EL (cell line): ENCODE results near the gene CFAP221.
A peak's percentile ranks its signal among the peaks of the same experiment; 100 is the strongest.

ENCODE experiments used
- DNase-seq: peaks from one replicate; pipeline ENCODE4 v3.0.0-alpha.2; 2016

CFAP221 gene

DNA sequence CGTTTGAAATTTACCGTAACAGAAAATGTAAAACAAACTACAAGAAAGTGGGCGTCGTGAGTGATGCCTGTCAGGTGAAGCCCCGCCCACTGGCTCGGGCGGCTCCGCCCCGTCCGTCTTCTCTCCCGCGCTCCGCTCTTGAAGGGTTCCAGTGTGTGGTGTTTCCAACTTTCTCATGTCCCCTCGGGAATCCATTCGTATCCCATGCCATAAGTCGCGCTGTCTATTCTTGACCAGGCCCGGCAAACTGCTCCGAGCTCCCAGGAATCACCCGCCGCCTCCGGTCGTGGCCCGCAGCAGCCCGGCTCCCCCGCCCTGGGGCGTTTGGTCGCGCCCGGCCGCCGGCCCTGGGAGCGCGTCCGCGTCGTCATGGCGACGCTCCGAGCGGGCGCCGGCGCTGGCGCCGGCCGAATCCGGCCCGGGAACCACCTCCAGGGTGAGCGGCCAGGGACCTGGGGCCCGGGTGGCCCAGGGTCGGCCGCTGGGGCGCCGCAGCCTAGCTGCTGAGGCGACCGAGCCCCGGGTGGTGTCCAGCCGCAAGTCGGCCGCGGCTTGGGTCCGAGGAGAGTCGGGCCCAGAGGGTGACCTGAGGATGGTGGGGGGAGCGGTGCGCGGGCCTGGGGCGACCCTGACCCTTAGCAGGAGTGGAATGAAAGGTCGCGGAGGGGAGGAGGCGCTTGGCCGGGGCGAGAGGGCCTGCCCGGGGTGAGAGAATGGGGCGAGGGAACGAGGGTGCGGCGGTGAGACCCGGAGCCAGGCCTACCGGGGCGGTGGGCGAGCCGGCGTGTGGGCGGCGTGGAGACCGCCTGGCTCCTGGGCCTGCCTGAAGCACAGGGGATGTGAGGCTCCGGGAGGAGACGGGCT, at the start of gene CFAP221:
Gene CFAP221, plus strand, starts transcription at position 375 of the 864 bp plus-strand sequence. CDS start 1,683 bp downstream, outside the sequence.
- DNase-seq, result peak; percentile 55

DNA sequence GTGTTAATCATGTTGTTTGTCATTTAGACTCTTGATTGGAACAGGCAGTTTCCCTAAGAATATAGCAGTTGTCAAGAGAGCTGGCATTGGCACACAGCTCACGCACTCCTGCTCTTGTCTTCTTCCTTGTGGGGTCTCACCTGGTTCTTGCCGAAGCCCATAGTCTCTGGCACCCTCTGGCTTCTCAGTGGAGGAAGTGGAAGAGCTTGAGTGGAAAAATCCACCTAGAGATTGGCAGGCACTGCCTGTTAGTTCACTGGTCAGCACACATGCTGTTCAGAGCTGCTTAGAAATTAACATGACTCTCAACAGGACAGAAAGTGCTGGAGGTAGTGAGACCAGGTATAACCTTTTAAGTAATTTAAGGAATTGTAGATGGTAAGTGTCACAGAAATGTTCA, 48.3 kb upstream of the CFAP221 start:
- DNase-seq, result no peak

DNA sequence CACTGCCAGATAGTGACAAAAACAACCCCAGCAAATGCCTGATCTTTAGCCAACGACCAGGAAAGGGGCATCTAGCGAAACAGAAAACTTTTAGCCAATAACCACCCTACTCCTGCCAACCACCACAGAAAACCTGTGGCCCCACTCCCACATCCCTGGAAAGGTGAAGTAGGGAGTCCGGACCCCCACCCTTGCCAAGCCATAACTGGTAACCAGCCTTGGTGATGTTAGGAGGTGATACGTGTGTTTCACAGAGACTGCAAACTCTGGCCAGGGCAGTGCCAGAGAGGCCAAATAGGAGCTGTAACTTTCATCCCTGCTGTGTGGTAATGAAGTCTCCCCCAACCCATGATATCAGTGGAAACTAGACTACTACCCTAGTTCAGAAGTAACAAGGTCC, 47.6 kb upstream of the CFAP221 start:
- no peak for DNase-seq

DNA sequence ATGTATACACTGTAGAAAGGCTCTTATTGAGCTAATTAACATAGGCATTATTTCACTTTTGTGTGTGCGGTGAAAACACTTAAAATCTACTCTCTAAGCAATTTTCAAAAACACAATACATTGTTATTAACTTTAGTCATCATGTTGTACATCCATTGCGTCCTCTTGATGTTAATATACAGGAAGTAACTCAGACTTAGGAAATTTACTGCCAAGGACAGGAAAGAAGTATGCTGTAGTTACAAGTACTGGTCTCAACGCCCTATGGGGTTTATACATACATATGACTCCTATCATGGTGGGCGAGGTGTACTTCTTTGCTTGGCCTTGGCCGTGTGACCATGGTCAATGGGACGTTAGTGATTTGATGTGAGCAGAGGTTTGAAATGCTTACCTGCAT, 35.5 kb upstream of the CFAP221 start:
- DNase-seq, result no peak

DNA sequence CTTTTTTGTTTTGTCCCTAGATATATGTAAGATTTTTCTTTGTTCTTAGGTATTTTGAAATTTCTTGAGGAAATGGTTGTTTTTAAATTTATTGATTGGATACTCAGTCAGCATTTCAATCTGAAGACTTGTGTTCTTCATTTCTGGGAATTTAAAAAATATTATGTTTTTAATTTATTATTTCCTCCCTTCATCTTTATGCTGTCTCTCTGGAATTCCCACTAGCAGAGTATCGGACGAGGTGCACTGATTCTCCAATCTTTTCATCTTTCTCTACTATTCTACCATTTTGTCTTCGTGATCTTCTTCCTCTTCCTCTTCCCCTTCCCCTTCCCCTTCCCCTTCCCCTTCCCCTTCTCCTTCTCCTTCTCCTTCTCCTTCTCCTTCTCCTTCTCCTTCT, 32.3 kb upstream of the CFAP221 start:
- DNase-seq, result no peak

DNA sequence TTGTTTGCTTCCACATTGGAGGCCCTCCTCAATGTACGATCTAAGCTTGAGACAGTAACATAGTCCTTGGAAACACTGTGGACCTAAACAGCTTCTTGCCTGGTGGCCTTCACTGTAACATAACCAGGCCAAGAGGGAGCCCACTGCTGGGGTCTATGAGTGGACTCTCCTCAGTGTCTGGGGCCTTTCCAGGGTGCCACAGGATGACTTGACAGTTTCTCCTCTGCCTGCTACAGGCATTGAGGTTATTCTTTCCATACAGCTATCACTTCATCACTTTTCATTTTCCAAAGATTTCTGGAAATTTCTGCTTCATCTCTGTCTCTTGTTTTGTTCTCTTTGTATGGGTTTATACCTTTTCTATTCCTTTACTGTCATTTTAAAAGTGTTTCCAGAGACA, 31.3 kb upstream of the CFAP221 start:
- no peak for DNase-seq

DNA sequence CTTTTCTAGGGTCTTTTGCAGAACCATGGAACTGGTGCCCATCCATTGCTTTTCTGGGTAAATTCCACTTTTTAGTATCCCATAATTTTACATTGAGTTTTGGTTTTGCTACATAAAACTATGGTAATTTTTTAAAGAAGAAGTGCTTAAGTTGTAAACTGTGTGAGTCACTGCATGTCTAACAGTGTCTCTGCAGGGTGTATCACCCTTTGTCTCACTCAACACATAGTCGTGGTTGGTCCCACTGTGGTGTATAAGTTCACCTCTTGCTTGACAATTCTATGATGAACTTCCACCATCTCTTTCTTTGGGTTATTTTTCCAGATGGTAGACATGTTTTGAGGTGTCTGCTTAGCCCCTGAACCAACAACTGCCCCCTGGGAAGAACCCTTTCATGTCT, 30.4 kb upstream of the CFAP221 start:
- no peak for DNase-seq

DNA sequence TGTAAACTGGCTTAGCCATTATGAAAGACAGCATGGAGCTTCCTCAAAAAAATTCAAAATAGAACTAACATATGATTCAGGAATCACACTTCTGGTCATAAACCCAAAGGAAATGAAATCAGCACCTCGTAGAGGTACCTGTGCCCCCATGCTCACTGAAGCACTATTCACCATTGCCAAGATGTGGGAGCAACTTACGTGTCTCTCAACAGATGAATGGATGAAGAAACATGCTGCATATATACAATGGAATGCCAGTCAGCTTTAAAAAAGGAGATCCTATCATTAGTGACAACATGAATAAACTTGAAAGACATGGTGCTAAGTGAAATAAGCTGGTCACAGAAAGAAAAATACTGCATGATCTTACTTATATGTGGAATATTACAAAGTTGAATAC, 28.1 kb upstream of the CFAP221 start:
- no peak for DNase-seq

DNA sequence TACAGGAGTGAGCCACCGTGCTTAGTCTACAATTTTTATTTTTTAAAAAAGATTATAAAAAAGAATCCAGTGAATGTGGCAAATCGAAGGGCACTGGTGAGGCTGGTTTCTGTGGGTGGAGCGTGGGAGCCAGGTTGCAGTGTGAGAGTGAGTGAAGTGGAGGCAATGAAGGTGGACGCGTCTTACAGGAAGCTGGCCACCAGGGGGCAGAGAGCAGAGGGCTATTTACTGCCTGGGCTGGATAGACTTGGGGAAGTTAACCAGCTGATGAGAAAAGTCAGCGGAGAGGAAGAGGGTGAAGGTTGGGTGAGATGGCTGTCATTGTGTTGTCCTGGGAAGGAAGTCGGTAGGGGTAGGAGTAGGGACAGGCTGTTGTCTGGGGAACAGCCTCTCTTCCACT, 26.8 kb upstream of the CFAP221 start:
- DNase-seq, result peak; percentile 41

DNA sequence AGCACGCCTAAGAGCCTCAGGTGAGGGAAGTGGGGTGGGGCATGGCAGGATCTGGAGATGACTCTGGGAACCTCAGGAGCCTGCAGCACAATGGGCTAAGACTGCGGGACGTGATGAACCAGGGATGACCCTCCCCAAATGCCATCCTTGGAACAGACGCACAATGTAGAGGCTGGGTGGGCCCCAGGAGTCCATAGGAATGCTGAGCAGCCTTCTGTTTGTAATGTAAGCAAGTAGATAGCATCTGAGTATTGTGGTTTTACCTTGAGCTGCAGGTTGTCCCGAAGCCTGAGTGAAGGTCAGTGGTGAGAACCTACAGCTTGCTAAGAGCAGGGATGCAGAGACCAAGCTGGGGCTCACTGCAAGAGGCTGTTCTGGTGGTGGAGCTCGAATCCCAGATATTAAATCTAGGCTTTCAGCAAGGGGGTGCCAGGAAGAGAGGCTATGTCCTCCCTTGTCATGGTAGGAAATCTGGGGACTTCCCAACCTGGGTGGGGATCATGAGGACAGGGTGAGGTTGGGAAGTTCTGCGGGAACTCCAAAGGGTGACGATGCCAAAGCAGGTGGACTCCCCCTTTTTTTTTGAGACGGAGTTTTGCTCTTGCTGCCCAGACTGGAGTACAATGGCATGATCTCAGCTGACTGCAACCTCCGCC, 25.7 kb upstream of the CFAP221 start:
- DNase-seq, result no peak

DNA sequence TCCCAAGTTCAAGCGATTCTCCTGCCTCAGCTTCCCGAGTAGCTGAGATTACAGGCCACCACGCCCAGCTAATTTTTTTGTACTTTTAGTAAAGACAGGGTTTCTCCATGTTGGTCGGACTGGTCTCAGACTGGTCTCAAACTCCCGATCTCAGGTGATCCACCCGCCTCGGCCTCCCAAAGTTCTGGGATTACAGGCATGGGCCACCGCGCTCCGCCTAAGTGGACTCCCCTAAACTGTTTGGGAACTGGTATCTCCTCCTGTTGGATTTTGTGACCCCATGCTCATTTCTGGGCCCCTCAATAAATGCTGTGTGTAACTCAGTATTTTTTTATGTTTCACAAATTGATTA, 25.2 kb upstream of the CFAP221 start:
- no peak for DNase-seq

DNA sequence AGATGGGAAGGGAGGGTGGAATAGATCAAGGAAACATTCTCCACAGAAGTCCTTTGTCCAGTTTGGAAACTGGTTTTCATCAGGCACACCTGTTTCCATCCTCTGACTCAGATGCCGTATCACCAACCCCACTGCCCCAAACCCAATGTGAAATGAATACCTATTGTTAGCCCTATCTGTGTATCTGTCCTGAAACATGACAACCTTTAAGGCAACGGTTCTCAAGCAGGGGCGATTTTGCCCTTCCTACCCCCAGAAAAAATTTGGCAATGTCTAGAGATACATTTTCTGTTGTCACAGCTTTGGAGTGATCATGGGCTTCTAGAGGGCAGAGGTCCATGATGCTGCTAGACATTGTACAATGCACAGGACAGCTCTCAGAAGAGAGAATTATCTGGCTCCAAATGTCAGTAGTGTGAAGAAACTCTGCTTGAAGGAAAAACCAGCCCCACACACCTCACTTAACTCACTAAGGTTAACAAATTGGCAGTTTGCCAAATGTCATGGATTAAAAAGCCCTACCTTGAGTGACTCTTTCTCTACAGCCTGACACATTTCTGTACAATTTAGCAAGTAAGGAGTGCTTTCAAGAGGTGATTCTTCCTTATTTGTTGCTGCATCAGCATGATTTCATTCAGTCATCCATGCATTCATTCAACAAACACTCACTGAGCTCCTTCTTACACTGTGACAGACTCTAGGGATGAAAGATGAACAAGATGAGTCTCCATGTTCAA, 23.4 kb upstream of the CFAP221 start:
- no peak for DNase-seq

DNA sequence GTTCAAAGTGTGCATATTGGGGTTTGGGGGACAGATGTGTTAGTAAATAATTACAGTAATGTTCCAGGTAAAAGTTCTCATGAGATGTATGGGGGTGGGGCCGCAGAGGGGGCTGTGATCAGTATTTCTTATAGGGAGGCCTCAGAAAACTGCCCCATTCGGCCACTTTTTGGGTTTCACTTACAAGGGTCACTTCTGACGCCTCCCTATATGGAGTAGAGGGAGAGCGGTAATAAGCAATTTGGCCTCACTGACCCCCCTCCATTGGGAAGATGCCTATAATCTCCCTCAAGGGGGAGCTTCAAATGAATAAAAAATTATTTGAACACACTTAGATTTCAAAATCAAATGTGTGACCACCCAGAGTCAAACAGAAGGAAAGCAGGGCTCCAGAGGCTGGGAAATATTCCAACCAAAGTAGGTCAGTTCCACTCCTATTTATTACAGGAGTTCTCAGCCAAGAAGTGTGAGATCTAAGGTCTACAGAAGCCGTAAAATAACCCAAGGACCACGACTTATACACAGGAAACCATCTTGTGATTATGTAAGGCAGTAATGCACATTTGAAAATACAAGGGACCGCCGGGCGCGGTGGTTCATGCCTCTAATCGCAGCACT, 22.7 kb upstream of the CFAP221 start:
- DNase-seq, result no peak

DNA sequence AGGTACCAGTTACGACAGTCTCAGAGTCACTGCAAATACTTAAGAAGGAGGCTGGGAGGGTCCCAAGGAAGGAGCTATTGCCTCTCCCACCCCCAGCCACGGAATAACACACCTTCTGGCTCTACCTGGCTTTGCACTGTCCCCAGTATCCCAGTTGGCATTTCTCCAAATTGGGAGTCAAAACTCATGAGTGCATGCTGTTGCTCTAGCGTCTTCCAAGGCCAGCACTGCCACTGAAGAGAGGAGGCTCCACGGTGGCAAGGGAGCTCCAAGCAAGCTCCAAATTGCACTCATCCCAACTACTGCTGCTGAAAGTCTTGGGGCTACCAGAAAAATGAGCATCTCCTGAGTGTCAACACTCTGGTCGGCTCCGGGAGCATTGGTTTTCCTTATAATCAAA, 21.6 kb upstream of the CFAP221 start:
- no peak for DNase-seq

DNA sequence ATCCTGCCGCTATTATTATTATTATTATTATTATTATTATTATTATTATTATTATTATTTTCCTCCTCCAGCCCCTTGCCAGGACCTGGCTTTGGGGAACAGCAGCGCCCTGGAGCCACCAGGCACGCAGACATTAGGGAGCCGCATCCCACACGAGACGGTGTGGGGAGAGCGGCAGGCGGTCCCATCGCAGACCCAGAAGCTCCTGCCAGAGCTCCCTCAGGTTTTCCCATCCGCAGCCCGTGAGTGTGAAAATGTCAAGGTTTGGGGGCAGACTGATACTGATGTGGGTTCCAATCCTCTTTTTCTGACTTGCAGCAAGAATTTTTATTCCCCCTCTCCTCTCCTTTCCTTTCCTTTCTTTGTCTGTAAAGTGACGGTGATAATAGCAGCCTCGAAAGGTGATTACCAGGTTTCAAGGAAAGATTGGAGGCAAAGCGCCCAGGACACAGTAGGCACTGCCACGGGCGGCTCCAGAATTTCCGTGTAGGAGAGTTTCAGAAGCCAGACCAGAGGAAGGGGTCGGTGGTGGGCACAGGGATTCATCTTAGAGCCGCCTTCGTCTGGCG, 20.8 kb upstream of the CFAP221 start:
- no peak for DNase-seq

DNA sequence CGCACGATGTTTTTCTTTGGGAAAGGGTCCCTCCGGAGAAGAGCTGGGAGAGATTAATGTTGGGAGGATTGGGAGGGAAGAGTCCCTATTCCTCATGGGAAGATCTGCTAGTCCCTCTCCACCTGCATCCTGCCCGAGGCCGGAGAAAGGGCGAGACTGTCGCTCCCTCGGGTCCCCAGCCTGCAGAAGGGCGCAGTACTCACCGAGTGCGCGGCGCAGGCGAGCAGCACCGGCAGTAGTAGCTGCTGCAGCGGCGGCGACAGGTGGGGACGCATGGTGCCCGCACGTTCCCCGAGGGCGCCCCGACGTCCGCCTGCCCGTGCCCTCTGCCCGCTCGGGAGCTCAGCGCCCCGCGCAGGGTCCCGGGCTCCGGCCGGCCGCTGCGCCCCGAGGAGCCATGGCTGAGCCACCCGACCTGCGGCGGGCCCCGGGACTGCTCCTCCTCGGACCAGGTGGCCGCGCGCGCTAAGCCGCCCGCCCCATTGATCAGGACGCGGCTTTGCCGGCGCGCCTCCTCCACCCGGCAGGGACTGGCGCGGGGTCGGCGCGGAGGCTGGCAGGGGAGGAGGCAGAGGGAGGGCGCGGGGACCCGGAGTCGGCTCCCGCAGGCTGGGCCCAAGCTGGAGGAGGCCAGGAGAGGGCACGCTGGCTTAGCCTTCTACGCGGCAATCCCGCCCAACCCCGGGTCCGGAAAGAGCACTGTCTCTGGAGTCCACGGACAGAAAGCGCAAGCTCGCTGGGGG, 20.1 kb upstream of the CFAP221 start, which contains the start of gene SCTR:
Gene SCTR, minus strand, starts transcription at position 532 of the 743 bp plus-strand sequence. Its CDS starts 257 bp downstream, at position 275.
- no peak for DNase-seq

DNA sequence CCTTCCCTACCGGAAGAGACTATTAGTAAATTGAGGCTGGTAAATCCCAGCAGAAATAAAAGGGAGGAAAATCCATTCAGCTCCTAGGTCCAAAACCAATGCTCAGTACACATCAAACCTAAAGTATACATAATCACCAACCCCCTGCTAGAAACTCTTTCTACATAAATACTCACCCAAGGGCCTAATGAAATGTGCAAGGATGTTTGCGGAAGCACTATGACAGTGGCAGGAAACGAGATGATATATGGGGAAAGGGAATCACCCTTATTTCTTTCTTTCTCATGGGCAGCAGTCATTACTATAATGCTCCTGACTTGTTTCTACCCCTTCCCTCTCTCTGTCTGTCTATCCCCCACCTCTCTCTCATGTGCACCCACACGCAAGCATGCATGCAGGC, 18.6 kb upstream of the CFAP221 start:
- DNase-seq, result no peak

DNA sequence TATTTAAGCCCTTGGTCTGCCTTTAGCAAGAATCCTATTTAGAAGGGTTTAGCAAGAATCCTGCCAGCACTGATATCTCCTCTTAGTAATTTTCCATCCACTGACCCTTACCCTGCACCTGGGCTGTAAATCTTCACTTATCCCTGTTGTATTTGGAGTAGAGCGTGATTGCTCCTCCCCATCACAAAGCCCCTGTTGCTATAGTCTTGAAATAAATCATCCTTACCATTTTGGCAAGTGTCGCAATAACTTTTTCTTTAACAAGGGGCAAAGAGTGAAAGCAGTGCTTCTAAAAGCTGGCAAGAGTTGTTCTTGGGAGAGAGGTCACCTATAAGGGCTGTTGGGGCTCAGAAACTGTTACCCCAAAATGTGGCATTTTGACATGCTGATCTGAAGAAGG, 16.2 kb upstream of the CFAP221 start:
- DNase-seq, result no peak

DNA sequence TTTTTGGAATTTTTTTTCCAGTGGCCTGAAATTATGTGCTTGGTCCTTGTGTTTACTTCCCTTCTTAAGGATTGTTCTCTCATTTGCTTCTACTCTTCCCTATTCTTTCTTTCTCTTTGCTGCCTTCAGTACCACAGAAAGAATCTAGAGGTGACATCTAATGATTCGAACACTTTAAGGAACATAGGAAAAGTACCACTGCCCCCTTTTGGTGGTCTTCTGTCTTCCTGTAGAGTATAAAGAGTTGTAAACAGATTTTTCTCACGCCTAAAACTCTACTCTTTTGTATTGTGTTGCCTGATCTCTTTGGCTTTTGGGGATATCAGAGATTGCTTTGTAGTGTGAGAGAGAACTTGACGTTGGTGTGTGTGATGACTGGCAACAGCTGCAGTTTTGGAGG, 13.0 kb upstream of the CFAP221 start:
- DNase-seq, result no peak

DNA sequence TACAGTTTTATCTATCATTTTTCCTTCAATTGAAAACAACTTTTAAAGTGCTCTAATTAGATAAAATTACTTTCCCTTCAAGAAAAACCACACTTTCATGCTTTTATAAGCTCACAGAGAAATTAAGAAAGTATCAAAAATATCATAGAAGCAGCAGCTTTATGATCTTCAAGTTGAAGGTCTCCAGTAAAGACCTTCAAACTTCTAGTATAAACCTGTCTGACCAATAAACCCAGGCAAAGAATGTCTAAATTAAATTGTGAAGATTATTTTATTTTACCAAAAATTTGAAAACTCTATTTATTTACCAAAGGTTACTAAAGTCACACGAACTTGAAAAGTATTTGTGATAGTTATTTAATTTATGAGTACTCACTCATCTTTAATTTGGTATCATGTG, 10.7 kb upstream of the CFAP221 start:
- no peak for DNase-seq

DNA sequence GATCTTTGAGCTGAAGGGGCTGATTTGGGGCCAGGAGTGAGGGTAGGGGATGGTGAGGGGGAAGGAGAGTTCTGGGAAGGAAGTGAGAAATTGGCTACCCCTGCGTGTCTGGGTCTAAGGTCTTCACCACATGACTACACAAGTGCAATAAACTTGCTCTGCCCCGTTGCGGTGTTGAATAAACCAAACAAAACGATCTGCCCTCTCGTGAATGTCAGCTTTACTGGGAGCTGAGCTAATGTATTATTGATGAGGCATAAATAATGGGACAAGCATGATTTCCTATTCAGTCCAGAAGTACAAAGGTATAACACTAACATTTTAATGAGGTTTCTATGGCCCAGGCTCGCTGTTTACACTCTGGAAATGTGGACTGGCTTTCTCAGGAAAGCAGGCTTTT, 8.0 kb upstream of the CFAP221 start:
- DNase-seq, result no peak

DNA sequence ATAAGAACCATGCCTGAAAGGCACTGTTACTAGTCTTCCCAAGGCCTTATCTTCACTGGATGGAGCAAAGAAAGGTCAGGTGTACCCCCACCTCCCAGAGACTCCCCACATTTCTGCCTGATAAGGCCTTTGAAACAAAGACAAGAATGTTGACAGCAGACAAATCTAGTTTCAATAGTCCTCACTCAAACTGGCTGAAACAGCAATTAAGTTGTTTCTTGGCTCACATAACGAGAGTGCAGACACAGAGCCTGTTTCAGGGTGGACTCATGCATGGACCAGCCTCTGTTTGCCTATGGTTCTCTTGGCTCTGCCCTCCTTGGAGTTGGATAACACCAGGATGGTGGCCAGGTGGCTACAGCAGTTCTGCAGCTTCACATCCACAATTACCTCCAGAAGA, 7.5 kb upstream of the CFAP221 start:
- no peak for DNase-seq
